Activated naive CD4-positive, alpha-beta T cell treated with anti-CD3 and anti-CD28 coated beads, Interleukin-2, amount 10 ng/mL, durations not matched to agents 7 days and 5 days (primary cell): ENCODE results near the gene ARHGAP20.

ENCODE experiments used
- CTCF ChIA-PET: fragments of 350-600 bp; sonication (Branson Sonifier 250); formaldehyde crosslinking; loops from one replicate; lab custom pipeline; 2021; ENCODE audit warnings: antibody characterized with exemption; lab: Charles Lee
- DNase-seq: peaks from one replicate; pipeline ENCODE4 v3.0.0-alpha.2; 2020
- H3K27ac Mint-ChIP-seq: one replicate; pipeline ENCODE4 v1.8.0; 2021; ENCODE audit warnings: mild to moderate bottlenecking, moderate library complexity, mixed read lengths
- H3K27me3 Mint-ChIP-seq: one replicate; pipeline ENCODE4 v1.8.0; 2021; ENCODE audit warnings: mild to moderate bottlenecking, mixed read lengths
- H3K36me3 Mint-ChIP-seq: one replicate; pipeline ENCODE4 v1.8.0; 2021; ENCODE audit warnings: mixed read lengths
- H3K4me1 Mint-ChIP-seq: one replicate; pipeline ENCODE4 v1.8.0; 2021; ENCODE audit warnings: mixed read lengths
- H3K4me3 Mint-ChIP-seq: one replicate; pipeline ENCODE4 v1.8.0; 2021; ENCODE audit warnings: mild to moderate bottlenecking, moderate library complexity, mixed read lengths
- H3K9me3 Mint-ChIP-seq: one replicate; pipeline ENCODE4 v1.8.0; 2021; ENCODE audit warnings: mixed read lengths

ARHGAP20 gene

GRCh38 chr11:110544779-110545178, 167.5 kb downstream of the ARHGAP20 start:
- Mint-ChIP-seq H3K9me3 (peaks cover 4% of the 10 kb centered on the region), H3K27ac (no peak overlapping the region), H3K4me1 (no peaks in the 10 kb centered on the region), H3K27me3 (peaks cover 4% of the 10 kb centered on the region), H3K4me3 (no peak overlapping the region), H3K36me3 (no peaks in the 10 kb centered on the region)
- no peak for DNase-seq
- CTCF ChIA-PET: no interaction called here

GRCh38 chr11:110538154-110538553, 174.1 kb downstream of the ARHGAP20 start:
- CTCF ChIA-PET: no interaction called here
- Mint-ChIP-seq H3K9me3 (peaks cover 2% of the 10 kb centered on the region), H3K4me3 (no peak overlapping the region), H3K4me1 (no peaks in the 10 kb centered on the region), H3K27ac (no peak overlapping the region), H3K27me3 (peaks cover 6% of the 10 kb centered on the region), H3K36me3 (no peaks in the 10 kb centered on the region)
- no peak for DNase-seq

DNA sequence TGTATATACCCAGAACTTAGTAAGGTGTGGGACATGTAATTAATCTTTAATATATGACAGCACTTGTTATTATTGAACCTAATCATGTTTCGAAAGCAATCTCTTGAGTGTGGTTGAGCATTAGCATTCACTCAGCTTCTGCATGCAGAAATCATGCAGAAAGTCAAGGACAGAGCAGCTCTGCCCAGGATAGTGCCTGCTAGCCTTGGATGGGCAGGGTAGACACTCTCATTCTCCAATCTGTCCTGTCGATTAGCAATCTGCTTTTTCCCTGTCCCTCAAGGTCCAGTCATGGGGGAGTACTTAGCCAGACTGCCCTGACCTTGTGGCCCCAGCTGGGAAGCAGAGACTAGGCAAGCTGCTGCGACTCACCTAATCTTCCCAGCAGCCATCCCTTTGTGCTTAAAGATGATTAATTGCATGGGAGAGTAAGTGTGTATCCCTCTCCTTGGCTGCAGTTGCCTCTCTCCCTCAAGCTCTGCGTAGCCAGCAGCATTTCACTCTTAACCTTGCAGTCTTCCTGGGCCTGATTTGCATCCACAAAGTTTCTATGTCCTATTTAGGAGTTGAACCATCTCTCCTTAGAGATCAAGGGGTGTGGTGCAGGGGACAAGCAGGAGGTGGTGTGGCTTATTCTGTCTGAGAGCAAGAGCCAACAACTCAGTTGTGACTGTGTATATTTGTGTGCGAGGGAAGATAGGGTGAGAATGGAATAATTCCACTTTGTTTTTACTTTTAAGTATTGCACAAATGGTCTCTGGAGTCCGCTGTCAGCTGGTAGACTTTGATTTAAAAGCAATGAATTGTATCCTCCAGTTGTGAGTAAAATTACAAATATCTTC, 181.1 kb downstream of the ARHGAP20 start:
- Mint-ChIP-seq H3K27me3 (peaks cover 4% of the 10 kb centered on the region), H3K36me3 (no peaks in the 10 kb centered on the region), H3K9me3 (peaks cover 5% of the 10 kb centered on the region), H3K4me1 (peaks cover 7% of the 10 kb centered on the region), H3K4me3 (no peak overlapping the region), H3K27ac (no peak overlapping the region)
- no peak for DNase-seq
- CTCF ChIA-PET: interaction anchor here (0.8 kb wide), 1 partner anchor 9 kb away, joined by 3 read pairs; no protein-coding TSS in a partner anchor

- Mint-ChIP-seq H3K36me3 (no peaks in the 10 kb centered on the region), H3K4me1 (peaks cover 8% of the 10 kb centered on the region), H3K27ac (no peak overlapping the region), H3K9me3 (peaks cover 6% of the 10 kb centered on the region), H3K27me3 (peaks cover 4% of the 10 kb centered on the region), H3K4me3 (no peak overlapping the region)
- CTCF ChIA-PET: interaction anchor here (1.0 kb wide), 1 partner anchor 11 kb away, joined by 3 read pairs; no protein-coding TSS in a partner anchor
- no peak for DNase-seq
These were observed 183.2 kb downstream of the ARHGAP20 start for GRCh38 chr11:110529043-110529442.

DNA sequence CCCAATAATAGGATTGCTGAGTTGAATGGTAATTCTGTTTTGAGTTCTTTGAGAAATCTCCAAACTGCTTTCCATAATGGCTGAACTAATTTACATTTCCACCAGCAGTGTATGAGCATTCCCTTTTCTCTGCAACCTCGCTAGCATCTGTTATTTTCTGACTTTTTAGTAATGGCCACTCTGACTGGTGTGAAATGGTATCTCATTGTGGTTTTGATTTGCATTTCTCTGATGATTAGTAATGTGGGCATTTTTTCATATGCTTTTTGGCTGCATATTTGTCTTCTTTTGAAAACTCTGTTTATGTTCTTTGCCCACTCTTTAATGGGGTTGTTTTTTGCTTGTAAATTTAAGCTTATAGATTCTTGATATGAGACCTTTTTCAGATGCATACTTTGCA, 185.1 kb downstream of the ARHGAP20 start:
- peaks cover 1% of the 10 kb centered on the region for H3K27me3 Mint-ChIP-seq
- CTCF ChIA-PET: no interaction called here
- no peak for DNase-seq
- H3K4me3 Mint-ChIP-seq: no peak overlapping the region
- H3K4me1 Mint-ChIP-seq: peaks cover 15% of the 10 kb centered on the region
- H3K36me3 Mint-ChIP-seq: no peaks in the 10 kb centered on the region
- peaks cover 14% of the 10 kb centered on the region for H3K9me3 Mint-ChIP-seq
- H3K27ac Mint-ChIP-seq: no peak overlapping the region
